DOHH2 (cell line): ENCODE measurements around the gene IZUMO1.

Experiments used
- EZH2phosphoT487 ChIP-seq: fragments of 200-600 bp; sonication (generic); IDR thresholded peaks from 2 replicates; pipeline ENCODE4 v1.6.1; 2017; ENCODE audit warnings: borderline replicate concordance, mild to moderate bottlenecking, antibody characterized with exemption, low read length, moderate library complexity, mixed read lengths
- TF ChIP-seq, protein P1 (sequence below): fragments of 200-600 bp; sonication (generic); IDR thresholded peaks from one replicate; pipeline ENCODE4 v1.5.1; 2014; ENCODE audit warnings: antibody characterized with exemption, mild to moderate bottlenecking, low read depth, low read length; ENCODE audit not compliant: poor library complexity, severe bottlenecking

DNA sequence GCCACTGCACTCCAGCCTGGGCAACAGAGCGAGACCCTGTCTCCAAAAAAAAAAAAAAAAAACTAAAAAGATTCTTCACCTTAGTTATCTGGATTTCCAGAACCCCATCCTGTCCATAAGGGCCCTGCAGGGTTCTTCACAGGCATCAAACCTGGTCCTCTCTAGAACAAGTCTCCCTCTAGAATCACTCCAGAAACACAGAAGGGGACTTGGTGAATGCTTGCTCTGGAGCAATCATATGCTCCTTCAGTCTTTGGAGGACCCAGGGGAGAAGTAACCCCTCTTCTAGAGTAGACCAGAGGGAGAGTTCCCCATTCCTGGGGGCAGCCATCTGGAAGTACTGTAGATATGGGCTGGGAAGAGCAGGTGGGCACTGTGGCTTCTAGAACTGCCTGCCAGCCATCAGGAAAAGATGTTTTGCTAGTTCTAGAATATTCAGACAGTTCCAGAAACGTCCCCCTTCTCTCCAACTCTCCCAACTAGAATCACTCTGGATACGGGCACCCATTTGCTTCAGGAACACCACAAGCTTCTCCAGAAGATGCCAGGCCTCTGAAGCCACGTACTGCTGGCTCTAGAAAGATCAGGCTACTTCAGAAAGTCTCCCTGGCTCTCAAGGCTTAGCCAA is 3.0 kb upstream of the IZUMO1 start:
- TF ChIP-seq EZH2phosphoT487, result no peak
- TF ChIP-seq, protein P1, sequence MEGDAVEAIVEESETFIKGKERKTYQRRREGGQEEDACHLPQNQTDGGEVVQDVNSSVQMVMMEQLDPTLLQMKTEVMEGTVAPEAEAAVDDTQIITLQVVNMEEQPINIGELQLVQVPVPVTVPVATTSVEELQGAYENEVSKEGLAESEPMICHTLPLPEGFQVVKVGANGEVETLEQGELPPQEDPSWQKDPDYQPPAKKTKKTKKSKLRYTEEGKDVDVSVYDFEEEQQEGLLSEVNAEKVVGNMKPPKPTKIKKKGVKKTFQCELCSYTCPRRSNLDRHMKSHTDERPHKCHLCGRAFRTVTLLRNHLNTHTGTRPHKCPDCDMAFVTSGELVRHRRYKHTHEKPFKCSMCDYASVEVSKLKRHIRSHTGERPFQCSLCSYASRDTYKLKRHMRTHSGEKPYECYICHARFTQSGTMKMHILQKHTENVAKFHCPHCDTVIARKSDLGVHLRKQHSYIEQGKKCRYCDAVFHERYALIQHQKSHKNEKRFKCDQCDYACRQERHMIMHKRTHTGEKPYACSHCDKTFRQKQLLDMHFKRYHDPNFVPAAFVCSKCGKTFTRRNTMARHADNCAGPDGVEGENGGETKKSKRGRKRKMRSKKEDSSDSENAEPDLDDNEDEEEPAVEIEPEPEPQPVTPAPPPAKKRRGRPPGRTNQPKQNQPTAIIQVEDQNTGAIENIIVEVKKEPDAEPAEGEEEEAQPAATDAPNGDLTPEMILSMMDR, result no peak
